Mucosa of rectum (tissue), 2 donors: ENCODE data around the gene SIL1.

Experiments
- H3K27ac ChIP-seq, 2 donors: one replicate each; pipeline ENCODE4 v1.7.0; 2013; ENCODE audit warnings: inconsistent platforms in 2 of 2, low read depth in 2 of 2, low read length in 2 of 2
- H3K27me3 ChIP-seq, 2 donors: one replicate each; pipeline ENCODE4 v1.7.0; 2013; ENCODE audit warnings: low read length in 2 of 2; ENCODE audit not compliant: control insufficient read depth in 2 of 2, insufficient read depth in 2 of 2
- H3K36me3 ChIP-seq, 2 donors: one replicate each; pipeline ENCODE4 v1.7.0; 2013; ENCODE audit warnings: low read length in 2 of 2; ENCODE audit not compliant: control insufficient read depth in 2 of 2, insufficient read depth in 2 of 2
- H3K4me1 ChIP-seq, 2 donors: one replicate each; pipeline ENCODE4 v1.7.0; 2013; ENCODE audit warnings: low read length in 2 of 2, mild to moderate bottlenecking in 1 of 2; ENCODE audit not compliant: control insufficient read depth in 2 of 2, insufficient read depth in 2 of 2
- H3K4me3 ChIP-seq, 2 donors: one replicate each; pipeline ENCODE4 v1.7.0; 2013; ENCODE audit warnings: low read length in 2 of 2
- H3K9ac ChIP-seq, 2 donors: one replicate each; pipeline ENCODE4 v1.7.0; 2013; ENCODE audit warnings: low read length in 2 of 2, low read depth in 1 of 2, mild to moderate bottlenecking in 1 of 2
- H3K9me3 ChIP-seq, 2 donors: one replicate each; pipeline ENCODE4 v1.7.0; 2013; ENCODE audit warnings: low read length in 2 of 2; ENCODE audit not compliant: control insufficient read depth in 2 of 2
- donor health status: healthy.
- donor health status: Normal muscosa, but diverticular disease.

The SIL1 gene

GRCh38 chr5:139147483-139148087 lies 50.6 kb downstream of the SIL1 start:
- H3K27ac ChIP-seq, result no peak overlapping the region
- H3K9ac ChIP-seq, result no peak overlapping the region
- peaks cover 3 to 5% of the 10 kb centered on the region in 2 donors for H3K4me1 ChIP-seq
- no peaks in the 10 kb centered on the region for H3K9me3 ChIP-seq
- H3K27me3 ChIP-seq, result no peaks in the 10 kb centered on the region
- H3K4me3 ChIP-seq, result no peak overlapping the region
- no peaks in the 10 kb centered on the region for H3K36me3 ChIP-seq

DNA sequence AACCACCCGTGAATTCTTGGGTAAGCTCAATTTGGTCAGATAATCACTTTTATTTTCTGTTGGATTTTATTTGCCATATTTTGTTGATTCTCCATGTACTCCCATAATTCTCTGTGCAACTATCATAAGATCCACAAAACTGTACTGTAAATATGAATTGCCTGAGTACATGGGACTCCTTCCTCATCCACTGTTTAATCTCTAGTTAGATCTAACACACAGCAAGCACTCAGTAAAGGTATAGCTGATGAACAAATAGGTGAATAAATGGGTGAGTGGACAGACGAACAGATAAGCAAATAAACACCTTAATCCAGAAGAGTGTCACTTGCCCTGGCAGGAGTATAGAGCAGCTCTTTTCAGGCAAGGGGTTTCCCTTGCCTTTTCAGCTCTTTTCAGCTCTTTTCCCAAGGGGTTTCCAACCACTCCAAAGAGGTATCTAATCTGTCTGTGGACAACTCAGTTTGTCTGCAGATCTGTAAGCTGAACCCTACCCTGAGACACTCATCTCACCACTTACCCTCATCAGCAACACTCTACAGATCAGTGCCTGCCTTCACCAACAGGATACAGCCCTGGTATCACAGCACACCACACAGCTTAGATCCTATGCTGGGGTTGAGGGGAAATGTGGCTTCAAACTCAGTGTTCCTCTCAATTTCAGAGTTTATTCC lies 51.2 kb downstream of the SIL1 start:
- no peak overlapping the region for H3K4me3 ChIP-seq
- no peak overlapping the region for H3K27ac ChIP-seq
- no peaks in the 10 kb centered on the region for H3K36me3 ChIP-seq
- H3K27me3 ChIP-seq, result no peaks in the 10 kb centered on the region
- no peaks in the 10 kb centered on the region for H3K9me3 ChIP-seq
- no peak overlapping the region for H3K9ac ChIP-seq
- H3K4me1 ChIP-seq, result peaks cover 6 to 9% of the 10 kb centered on the region in 2 donors

- H3K9ac ChIP-seq, result no peak overlapping the region
- no peaks in the 10 kb centered on the region for H3K27me3 ChIP-seq
- H3K4me1 ChIP-seq, result peaks cover 5 to 9% of the 10 kb centered on the region in 2 donors
- H3K9me3 ChIP-seq, result no peaks in the 10 kb centered on the region
- H3K27ac ChIP-seq, result no peak overlapping the region
- H3K36me3 ChIP-seq, result no peaks in the 10 kb centered on the region
- H3K4me3 ChIP-seq, result no peak overlapping the region
These were observed 56.5 kb downstream of the SIL1 start for GRCh38 chr5:139141446-139142204.

GRCh38 chr5:139140591-139141071 lies 57.5 kb downstream of the SIL1 start:
- Histone ChIP-seq H3K4me3 (no peak overlapping the region), H3K27ac (no peak overlapping the region), H3K4me1 (peaks cover 5 to 9% of the 10 kb centered on the region in 2 donors), H3K36me3 (peaks cover 0 to 2% of the 10 kb centered on the region in 2 donors), H3K9ac (no peak overlapping the region), H3K9me3 (no peaks in the 10 kb centered on the region), H3K27me3 (no peaks in the 10 kb centered on the region)

DNA sequence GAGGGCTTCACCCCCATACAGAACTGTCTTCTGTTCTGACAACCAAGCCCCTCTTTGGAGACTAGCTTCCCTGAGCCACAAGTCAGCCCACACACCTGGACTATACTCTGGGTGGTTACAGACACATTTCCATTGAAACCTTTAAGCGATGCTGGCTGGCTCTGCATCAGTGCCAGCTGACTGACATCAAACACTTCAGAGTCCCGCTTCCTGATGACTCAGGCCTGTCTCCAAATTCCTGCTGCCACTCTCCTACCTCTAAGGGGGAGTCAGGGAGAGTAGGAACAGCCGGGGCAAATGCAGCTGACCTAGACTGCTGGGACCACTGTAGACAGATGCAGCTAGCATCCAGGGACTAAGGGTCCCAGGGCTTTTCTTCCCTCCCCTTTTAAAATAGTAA lies 59.4 kb downstream of the SIL1 start:
- H3K36me3 ChIP-seq, result peaks cover 0 to 2% of the 10 kb centered on the region in 2 donors
- no peaks in the 10 kb centered on the region for H3K27me3 ChIP-seq
- H3K9me3 ChIP-seq, result no peaks in the 10 kb centered on the region
- H3K4me1 ChIP-seq, result peaks cover 5 to 9% of the 10 kb centered on the region in 2 donors
- H3K4me3 ChIP-seq, result no peak overlapping the region
- H3K27ac ChIP-seq, result no peak overlapping the region
- no peak overlapping the region for H3K9ac ChIP-seq

- H3K4me1 ChIP-seq, result peaks cover 5 to 9% of the 10 kb centered on the region in 2 donors
- H3K27me3 ChIP-seq, result no peaks in the 10 kb centered on the region
- no peaks in the 10 kb centered on the region for H3K9me3 ChIP-seq
- no peak overlapping the region for H3K4me3 ChIP-seq
- no peak overlapping the region for H3K9ac ChIP-seq
- H3K27ac ChIP-seq, result no peak overlapping the region
- peaks cover 0 to 2% of the 10 kb centered on the region in 2 donors for H3K36me3 ChIP-seq
These were observed 60.1 kb downstream of the SIL1 start for GRCh38 chr5:139138109-139138508.

DNA sequence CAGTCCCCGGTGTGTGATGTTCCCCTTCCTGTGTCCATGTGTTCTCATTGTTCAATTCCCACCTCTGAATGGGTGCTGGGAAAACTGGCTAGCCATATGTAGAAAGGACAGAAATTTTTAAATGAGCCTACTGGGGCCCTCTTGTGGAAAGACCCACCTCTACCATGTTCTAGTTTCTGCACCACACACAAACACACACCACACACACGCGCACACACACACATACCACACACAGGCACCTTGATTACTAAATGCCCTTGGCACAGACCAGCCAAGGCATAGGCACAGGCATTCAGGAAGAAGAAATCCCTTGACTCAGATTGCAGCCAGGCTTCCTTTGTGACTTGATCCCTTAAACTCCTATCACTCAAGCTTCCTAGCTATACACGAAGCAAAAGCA lies 60.5 kb downstream of the SIL1 start:
- Histone ChIP-seq H3K9ac (no peak overlapping the region), H3K4me1 (peaks cover 5 to 9% of the 10 kb centered on the region in 2 donors), H3K9me3 (no peaks in the 10 kb centered on the region), H3K27me3 (no peaks in the 10 kb centered on the region), H3K27ac (no peak overlapping the region), H3K36me3 (peaks cover 0 to 2% of the 10 kb centered on the region in 2 donors), H3K4me3 (no peak overlapping the region)

GRCh38 chr5:139134906-139135305 lies 63.3 kb downstream of the SIL1 start:
- H3K27me3 ChIP-seq, result no peaks in the 10 kb centered on the region
- no peak overlapping the region for H3K4me3 ChIP-seq
- peaks cover 0 to 2% of the 10 kb centered on the region in 2 donors for H3K36me3 ChIP-seq
- no peak overlapping the region for H3K9ac ChIP-seq
- no peaks in the 10 kb centered on the region for H3K9me3 ChIP-seq
- no peak overlapping the region for H3K27ac ChIP-seq
- H3K4me1 ChIP-seq, result peaks cover 0 to 5% of the 10 kb centered on the region in 2 donors

DNA sequence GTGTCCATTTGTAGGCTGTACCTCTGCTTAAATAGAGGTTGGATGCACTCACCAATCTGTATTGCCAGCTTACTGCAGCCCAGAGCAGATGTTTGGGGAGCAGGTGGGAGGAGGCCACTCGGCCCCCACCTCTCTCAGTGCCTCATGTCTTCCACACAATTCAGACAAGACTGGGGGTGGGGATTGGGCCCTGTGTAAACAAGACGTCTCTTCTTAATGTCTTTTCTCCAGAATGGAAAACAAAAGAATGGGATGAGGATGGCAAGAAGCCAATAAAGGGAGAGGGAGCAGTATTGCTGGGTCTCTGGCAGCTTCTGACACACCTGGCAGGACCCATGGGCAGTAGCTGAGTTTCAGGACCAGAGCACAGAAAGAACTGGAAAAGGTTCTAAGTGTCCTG lies 64.9 kb downstream of the SIL1 start:
- no peak overlapping the region for H3K9ac ChIP-seq
- H3K4me1 ChIP-seq, result peaks cover 0 to 5% of the 10 kb centered on the region in 2 donors
- peaks cover 0 to 2% of the 10 kb centered on the region in 2 donors for H3K36me3 ChIP-seq
- no peak overlapping the region for H3K27ac ChIP-seq
- H3K9me3 ChIP-seq, result no peaks in the 10 kb centered on the region
- no peak overlapping the region for H3K4me3 ChIP-seq
- no peaks in the 10 kb centered on the region for H3K27me3 ChIP-seq

- Histone ChIP-seq H3K27ac (peak overlapping the region in 1 of 2 donors; percentile 59), H3K4me1 (peaks cover 0 to 5% of the 10 kb centered on the region in 2 donors)
These were observed 65.7 kb downstream of the SIL1 start for GRCh38 chr5:139132515-139132914.

More at GRCh38 chr5:139132515-139132914, 65.7 kb downstream of the SIL1 start:
- H3K4me3 ChIP-seq, result no peak overlapping the region
- H3K36me3 ChIP-seq, result peaks cover 0 to 5% of the 10 kb centered on the region in 2 donors
- peak overlapping the region in 1 of 2 donors; percentile 5 for H3K9ac ChIP-seq
- H3K9me3 ChIP-seq, result no peaks in the 10 kb centered on the region
- no peaks in the 10 kb centered on the region for H3K27me3 ChIP-seq
